Measurements from ENCODE around the gene CHSY3. TPM values are rescaled to one million over a fixed set of nuclear protein-coding genes. Genes with fewer than 3 reads are reported as not detected.

CHSY3 gene
- total RNA-seq, 1 donor from 2014 or later = 0.51 TPM

- intact Hi-C loops (cut with DNase I) = no loop called here
- no peak for ATAC-seq (ENCODE audit: poor library complexity)
- no peak for DNase-seq
Observed at GRCh38 chr5:130065617-130066016, 161.4 kb downstream of the CHSY3 start.

DNA sequence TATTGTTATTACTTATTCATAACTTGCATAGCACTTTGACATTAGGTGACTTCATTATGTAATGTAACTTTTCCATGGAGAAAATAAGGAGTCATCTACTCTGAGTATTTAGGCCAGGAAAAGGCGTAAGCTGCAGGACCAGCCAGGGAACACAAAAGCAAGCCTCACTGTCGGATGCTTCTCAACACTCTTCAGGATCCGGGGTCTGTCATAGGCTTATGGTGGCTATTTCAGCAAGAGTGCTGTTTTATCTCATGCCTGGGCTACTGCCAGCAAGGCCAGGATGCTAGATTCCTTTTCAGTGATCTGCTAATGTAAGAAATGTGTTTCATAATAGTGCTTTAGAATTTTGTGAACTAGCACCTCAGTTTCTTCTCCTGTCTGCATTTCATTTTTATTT, 162.4 kb downstream of the CHSY3 start:
- no peak for DNase-seq
- no peak for ATAC-seq (ENCODE audit: poor library complexity)

DNA sequence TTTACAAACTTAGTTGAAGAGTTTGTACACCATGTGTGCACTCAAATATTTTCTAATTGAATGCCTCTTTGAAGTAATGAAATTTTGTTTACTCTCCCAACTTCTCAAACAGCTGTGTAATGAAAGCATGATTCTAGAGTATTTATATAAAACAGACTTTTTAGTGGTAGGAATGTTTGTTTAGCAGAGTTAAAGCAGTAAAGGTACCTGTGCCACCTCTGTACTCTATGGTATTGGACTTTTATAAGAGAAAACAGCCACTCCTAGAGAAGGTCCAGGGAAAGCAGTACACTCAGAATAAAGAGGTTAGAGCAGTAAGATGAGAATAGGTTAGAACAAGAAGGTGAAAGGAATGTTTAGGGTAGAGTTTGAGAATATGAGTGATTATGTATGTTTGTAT, 163.1 kb downstream of the CHSY3 start:
- intact Hi-C loops (cut with DNase I) = no loop called here
- ATAC-seq (ENCODE audit: poor library complexity) (no peak), DNase-seq (no peak)

More for the DNA sequence above, 162.4 kb downstream of the CHSY3 start:
- intact Hi-C loops (cut with DNase I) = no loop called here

DNA sequence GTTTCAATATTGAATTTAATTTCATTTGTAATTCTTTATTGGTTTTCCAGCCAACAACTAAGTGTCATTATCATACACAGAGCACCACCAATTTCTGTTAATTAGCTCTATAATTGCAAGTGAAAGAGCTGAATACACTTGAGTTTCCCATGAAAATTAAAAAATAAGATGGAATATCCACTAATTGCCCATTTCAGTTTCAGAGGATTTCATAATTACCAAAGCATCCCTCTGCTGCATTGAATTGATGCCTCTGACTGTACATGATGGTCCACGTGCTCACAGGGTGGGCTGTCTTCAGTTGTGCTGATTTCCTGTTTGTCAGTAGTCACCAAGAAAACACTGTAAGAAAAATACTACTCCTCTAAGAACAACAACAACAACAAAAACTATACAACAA, 163.8 kb downstream of the CHSY3 start:
- intact Hi-C loops (cut with DNase I) = no loop called here
- ATAC-seq (ENCODE audit: poor library complexity) (no peak), DNase-seq (no peak)

GRCh38 chr5:130068988-130069387, 164.7 kb downstream of the CHSY3 start:
- intact Hi-C loops (cut with DNase I) = no loop called here
- no peak for DNase-seq
- no peak for ATAC-seq (ENCODE audit: poor library complexity)

- no peak for ATAC-seq (ENCODE audit: poor library complexity)
- intact Hi-C loops (cut with DNase I) = no loop called here
Observed at GRCh38 chr5:130074820-130075219, 170.6 kb downstream of the CHSY3 start.

DNA sequence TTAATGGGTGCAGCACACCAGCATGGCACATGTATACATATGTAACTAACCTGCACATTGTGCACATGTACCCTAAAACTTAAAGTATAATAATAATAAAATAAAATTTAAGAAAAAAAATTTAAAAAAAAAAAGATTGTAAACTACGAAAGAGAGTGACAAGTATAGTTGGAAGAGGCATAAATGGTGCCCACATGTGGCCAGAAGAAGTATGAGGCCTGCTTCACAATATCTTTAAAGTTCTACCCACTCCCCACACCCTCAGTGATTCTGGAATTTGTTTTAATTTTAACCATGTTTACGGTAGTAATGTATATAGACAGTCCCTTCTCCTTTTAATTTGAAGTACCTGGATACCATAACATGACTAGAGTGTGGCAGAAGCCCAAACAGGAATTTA, 172.7 kb downstream of the CHSY3 start:
- ATAC-seq (ENCODE audit: poor library complexity) = no peak
- intact Hi-C loops (cut with DNase I) = no loop called here
- DNase-seq = no peak

More at GRCh38 chr5:130074820-130075219, 170.6 kb downstream of the CHSY3 start:
- no peak for DNase-seq

DNA sequence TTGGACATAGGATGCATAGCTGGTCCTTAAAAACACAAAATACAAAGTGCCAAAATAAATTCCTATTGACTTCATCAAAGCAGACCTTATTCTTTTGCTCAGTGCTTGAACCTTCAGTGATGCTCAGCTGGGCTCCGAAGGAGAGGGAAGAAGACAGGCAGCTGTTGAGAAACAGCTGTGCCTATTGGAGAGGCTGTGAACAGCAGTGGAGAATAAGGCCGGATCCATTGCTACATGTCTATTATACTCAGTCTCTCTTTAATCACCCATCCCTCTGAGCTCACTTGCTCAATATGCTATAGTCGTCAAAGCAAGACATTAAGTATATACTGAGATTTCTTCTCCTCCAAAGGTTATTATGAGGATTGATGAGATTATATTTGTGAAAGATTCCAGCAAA, 174.4 kb downstream of the CHSY3 start:
- ATAC-seq (ENCODE audit: poor library complexity) (no peak), DNase-seq (no peak)
- intact Hi-C loops (cut with DNase I) = no loop called here

- intact Hi-C loops (cut with DNase I) = no loop called here
- DNase-seq (no peak), ATAC-seq (ENCODE audit: poor library complexity) (no peak)
Observed at GRCh38 chr5:130090569-130091270, 186.5 kb downstream of the CHSY3 start.

- intact Hi-C loops (cut with DNase I) = no loop called here
Observed at GRCh38 chr5:130092991-130093390, 188.7 kb downstream of the CHSY3 start.

DNA sequence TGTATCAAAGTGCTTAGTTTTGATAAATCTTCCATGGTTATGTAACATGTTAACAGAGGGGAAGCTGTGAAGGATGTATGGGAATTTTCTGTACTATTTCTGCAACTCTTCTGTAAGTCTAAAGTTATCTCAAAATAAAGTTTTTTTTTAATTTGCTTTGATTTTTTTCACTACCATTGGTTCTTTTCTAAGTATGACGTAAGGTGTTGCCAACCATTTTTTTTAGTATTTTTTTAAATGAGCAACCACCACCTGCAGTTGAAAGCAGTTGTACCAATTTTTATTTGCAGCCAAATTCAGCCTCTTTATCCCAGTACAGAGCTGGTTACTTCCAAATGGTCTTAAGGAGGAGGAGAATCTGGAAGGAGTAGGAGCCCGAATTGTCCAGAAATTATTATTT, 192.2 kb downstream of the CHSY3 start:
- intact Hi-C loops (cut with DNase I) = no loop called here
- DNase-seq = no peak
- ATAC-seq (ENCODE audit: poor library complexity) = no peak

More at GRCh38 chr5:130092991-130093390, 188.7 kb downstream of the CHSY3 start:
- ATAC-seq (ENCODE audit: poor library complexity) (no peak), DNase-seq (no peak)

DNA sequence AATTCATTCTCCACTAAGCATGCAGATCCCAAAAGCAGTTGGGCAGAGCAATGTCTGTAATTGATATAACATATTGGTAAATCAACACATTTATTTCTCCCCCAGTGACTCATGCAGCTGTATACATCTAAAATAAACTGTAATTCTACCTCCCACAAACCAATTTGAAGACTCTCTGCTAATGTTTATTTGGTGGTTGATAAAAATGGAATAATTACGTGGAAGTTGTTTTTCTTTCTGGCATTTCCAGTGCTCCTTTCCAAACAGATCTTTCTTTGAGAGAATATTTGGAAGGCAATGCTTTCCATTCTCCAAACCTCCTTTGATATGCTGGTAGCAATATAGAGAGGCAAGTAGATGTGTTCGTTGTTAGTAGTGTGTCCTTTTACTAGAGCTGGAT, 194.7 kb downstream of the CHSY3 start:
- ATAC-seq (ENCODE audit: poor library complexity) (no peak), DNase-seq (no peak)
- intact Hi-C loops (cut with DNase I) = no loop called here

DNA sequence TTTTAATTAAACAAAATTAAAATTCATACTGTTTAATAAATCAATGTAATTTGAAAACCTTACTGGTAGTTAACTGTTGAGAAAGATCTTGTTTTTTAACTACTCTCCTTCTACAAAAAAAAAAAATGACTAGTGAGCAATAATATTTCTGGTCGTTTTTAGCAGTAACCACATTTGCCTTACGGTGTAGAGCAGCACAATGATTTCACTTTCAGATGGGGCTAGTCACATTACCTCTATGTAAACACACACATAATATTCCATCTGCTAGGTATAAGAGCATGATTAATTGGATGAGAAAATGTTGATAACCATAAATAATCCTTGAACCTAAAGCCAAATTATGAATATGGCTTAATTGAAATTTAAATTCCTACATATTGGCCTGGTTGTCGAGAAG, 198.1 kb downstream of the CHSY3 start:
- intact Hi-C loops (cut with DNase I) = no loop called here
- no peak for ATAC-seq (ENCODE audit: poor library complexity)

GRCh38 chr5:130102960-130103359, 198.7 kb downstream of the CHSY3 start:
- intact Hi-C loops (cut with DNase I) = no loop called here
- no peak for ATAC-seq (ENCODE audit: poor library complexity)
- no peak for DNase-seq

More for the DNA sequence above, 198.1 kb downstream of the CHSY3 start:
- no peak for DNase-seq

DNA sequence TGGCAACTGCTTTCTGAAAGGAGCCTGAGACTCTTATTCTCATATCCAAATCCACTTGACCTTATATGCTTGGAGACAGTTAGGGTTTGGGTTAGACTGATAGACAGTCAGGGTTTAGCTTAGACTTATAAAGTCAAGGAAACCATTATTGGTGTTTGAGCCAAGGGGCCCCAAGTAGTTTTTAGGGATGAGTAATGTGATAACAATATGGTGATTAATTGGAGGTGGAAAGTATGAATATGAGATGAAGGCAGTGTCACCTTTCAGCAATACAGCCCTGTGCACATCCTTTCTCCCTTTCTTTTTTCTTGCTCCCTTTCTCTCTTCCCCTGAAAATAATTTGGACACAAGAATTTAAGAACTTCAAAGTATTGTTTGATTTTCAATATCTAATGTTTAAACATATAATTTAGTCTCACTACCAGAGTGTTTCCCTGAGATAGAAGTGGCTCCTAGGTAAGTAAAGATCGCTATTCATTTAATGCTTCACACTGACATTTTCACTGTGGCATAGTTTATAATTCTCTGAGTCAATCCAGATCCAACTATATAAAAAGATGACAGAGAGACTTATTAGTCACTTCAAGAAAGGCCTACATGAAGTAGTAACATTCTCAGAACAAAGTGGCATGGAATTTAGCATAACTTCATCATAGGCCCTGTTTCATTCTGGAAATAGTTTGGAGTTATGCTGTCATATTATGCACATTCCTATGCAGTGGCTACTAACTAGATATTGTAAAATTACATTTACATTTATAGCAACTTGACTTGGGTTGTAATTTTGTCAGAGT, 200.8 kb downstream of the CHSY3 start:
- ATAC-seq (ENCODE audit: poor library complexity) = no peak

GRCh38 chr5:130106480-130106879, 202.2 kb downstream of the CHSY3 start:
- DNase-seq (no peak), ATAC-seq (ENCODE audit: poor library complexity) (no peak)
- intact Hi-C loops (cut with DNase I) = no loop called here

More for the DNA sequence above, 200.8 kb downstream of the CHSY3 start:
- DNase-seq = no peak
- intact Hi-C loops (cut with DNase I) = no loop called here

GRCh38 chr5:130109152-130109551, 204.9 kb downstream of the CHSY3 start:
- ATAC-seq (ENCODE audit: poor library complexity) = no peak
- intact Hi-C loops (cut with DNase I) = no loop called here
- no peak for DNase-seq

GRCh38 chr5:130110328-130110727, 206.1 kb downstream of the CHSY3 start:
- DNase-seq = no peak
- no peak for ATAC-seq (ENCODE audit: poor library complexity)
- intact Hi-C loops (cut with DNase I) = no loop called here

GRCh38 chr5:130111746-130112145, 207.5 kb downstream of the CHSY3 start:
- DNase-seq = no peak
- ATAC-seq (ENCODE audit: poor library complexity) = no peak
- intact Hi-C loops (cut with DNase I) = no loop called here

DNA sequence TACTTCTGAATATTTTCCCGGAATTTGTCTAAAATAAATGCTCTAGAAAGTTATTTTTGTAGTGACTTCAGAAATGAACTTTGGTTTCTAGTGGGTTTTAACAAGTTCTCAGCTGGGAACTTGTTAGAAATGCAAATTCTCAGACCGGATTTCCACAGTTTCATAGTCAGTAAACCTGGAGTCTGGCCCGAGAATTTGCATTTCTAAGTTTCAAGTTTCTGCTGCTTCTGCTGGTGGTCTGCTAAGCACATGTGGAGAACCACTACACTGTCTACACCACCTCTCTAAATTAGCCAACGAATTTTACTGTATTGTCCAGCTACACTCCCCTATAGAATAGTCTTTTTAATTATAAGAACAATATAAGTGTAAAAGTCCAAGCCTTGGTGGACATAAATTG, 208.0 kb downstream of the CHSY3 start:
- DNase-seq (no peak), ATAC-seq (ENCODE audit: poor library complexity) (no peak)
- intact Hi-C loops (cut with DNase I) = no loop called here

Measured in Right ventricle myocardium superior (tissue), 1 donor.